Upper lobe of right lung (tissue), 1 donor: ENCODE results near the gene MACF1. TPM values are rescaled to one million over a fixed set of nuclear protein-coding genes. Genes with fewer than 3 reads are reported as not detected.
"Not testable (repeated sequence)": the region's sequence is repeated elsewhere in the genome, so short reads cannot be mapped to it uniquely, and the experiment has no call there.

ENCODE experiments used
- ATAC-seq: fragments of 200-7000 bp; cut with Tn5 transposase; one replicate; pipeline ENCODE4 v1.9.1; 2020; ENCODE audit warnings: mild to moderate bottlenecking, moderate library complexity
- DNase-seq: peaks from one replicate; pipeline ENCODE4 v3.0.0-alpha.2; 2020
- H3K27ac ChIP-seq: fragments of 200-600 bp; one replicate; pipeline ENCODE4 v1.8.0; 2022
- H3K27me3 ChIP-seq: fragments of 200-600 bp; one replicate; pipeline ENCODE4 v1.8.0; 2022; ENCODE audit warnings: mild to moderate bottlenecking
- H3K36me3 ChIP-seq: fragments of 200-600 bp; one replicate; pipeline ENCODE4 v1.8.0; 2022
- H3K4me1 ChIP-seq: fragments of 200-600 bp; one replicate; pipeline ENCODE4 v1.8.0; 2022
- H3K4me3 ChIP-seq: fragments of 200-600 bp; one replicate; pipeline ENCODE4 v1.8.0; 2022; ENCODE audit warnings: mild to moderate bottlenecking
- H3K9me3 ChIP-seq: fragments of 200-600 bp; one replicate; pipeline ENCODE4 v1.8.0; 2022
- intact Hi-C: fragments of 100-400 bp; cut with DNase I; formaldehyde crosslinking; loops from one replicate; pipeline ENCODE4 v1.11.0; 2022
- total RNA-seq: library from RNA; stranded (reverse); fragmentation: NEBNext Ultra II Directional; extraction: Animal tissue kit (Norgen Biotek cat#: 25700); gene quantifications from one replicate; pipeline ENCODE4 v1.2.1, GENCODE V29; 2021
- TF ChIP-seq, protein P1 (sequence below): fragments of 200-600 bp; IDR thresholded peaks from one replicate; pipeline ENCODE4 v1.8.0; 2022; ENCODE audit warnings: antibody characterized with exemption
- donor health status: DM: no; HTN: yes; CAD: no; lungs with severe emphysema.

Gene MACF1
- total RNA-seq, 1 donor from 2014 or later: 814 TPM

DNA sequence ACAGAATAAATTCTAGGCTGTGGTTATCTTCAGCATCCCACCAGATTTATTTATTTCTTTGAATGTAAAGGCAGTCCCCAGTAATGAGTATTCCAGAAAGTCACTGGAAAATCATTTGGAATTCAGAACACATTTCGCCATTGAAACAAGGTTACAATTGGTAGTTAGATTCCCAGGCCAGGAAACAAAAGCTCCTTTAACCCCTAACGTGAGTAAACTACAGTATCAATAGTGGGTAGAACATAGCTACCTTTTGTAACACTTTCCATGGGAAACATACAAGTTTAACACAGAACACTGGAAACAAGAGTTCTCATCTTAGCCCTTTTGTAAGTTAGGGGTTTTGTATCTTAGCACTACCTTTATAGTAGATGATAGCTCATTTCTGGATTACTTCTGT lies 233.5 kb downstream of the MACF1 start:
- peaks cover 100% of the 10 kb centered on the region for H3K36me3 ChIP-seq
- H3K27ac ChIP-seq: no peak overlapping the region
- no peaks in the 10 kb centered on the region for H3K9me3 ChIP-seq
- intact Hi-C loops: no loop called here
- H3K4me1 ChIP-seq: peaks cover 14% of the 10 kb centered on the region
- no peak overlapping the region for H3K4me3 ChIP-seq
- TF ChIP-seq, protein P1, sequence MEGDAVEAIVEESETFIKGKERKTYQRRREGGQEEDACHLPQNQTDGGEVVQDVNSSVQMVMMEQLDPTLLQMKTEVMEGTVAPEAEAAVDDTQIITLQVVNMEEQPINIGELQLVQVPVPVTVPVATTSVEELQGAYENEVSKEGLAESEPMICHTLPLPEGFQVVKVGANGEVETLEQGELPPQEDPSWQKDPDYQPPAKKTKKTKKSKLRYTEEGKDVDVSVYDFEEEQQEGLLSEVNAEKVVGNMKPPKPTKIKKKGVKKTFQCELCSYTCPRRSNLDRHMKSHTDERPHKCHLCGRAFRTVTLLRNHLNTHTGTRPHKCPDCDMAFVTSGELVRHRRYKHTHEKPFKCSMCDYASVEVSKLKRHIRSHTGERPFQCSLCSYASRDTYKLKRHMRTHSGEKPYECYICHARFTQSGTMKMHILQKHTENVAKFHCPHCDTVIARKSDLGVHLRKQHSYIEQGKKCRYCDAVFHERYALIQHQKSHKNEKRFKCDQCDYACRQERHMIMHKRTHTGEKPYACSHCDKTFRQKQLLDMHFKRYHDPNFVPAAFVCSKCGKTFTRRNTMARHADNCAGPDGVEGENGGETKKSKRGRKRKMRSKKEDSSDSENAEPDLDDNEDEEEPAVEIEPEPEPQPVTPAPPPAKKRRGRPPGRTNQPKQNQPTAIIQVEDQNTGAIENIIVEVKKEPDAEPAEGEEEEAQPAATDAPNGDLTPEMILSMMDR: no peak
- H3K27me3 ChIP-seq: no peaks in the 10 kb centered on the region
- ATAC-seq: no peak
- no peak for DNase-seq

- H3K27me3 ChIP-seq: no peaks in the 10 kb centered on the region
- TF ChIP-seq, protein P1: no peak
These were observed 236.4 kb downstream of the MACF1 start for GRCh38 chr1:39440856-39441255.

DNA sequence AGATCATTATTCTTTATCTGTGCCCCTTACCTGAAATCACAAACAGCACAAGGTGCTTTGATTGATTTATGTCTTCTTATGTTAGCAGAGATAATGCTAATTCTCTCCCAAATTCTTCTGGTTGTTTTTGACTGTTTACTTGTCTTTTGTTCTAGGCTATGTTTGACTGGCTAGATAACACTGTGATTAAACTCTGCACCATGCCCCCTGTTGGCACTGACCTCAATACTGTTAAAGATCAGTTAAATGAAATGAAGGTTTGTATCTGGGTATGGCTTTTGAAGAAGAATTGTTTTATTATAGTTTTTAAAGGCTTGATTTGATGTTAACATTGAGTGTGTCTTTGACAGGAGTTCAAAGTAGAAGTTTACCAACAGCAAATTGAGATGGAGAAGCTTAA lies 237.3 kb downstream of the MACF1 start:
- ATAC-seq (no peak), DNase-seq (no peak)
- H3K36me3 ChIP-seq: peaks cover 98% of the 10 kb centered on the region
- TF ChIP-seq, protein P1: no peak
- no peaks in the 10 kb centered on the region for H3K27me3 ChIP-seq
- no peaks in the 10 kb centered on the region for H3K9me3 ChIP-seq
- H3K4me3 ChIP-seq: no peak overlapping the region
- intact Hi-C loops: loop anchor here (10.0 kb wide), 1 partner anchor 117 kb away; no protein-coding TSS in a partner anchor
- H3K4me1 ChIP-seq: no peaks in the 10 kb centered on the region
- H3K27ac ChIP-seq: no peak overlapping the region

More at GRCh38 chr1:39440856-39441255, 236.4 kb downstream of the MACF1 start:
- DNase-seq (no peak), ATAC-seq (no peak)
- no peak overlapping the region for H3K4me3 ChIP-seq
- H3K9me3 ChIP-seq: no peaks in the 10 kb centered on the region
- intact Hi-C loops: loop anchor here (10.0 kb wide), 1 partner anchor 116 kb away; no protein-coding TSS in a partner anchor
- peaks cover 100% of the 10 kb centered on the region for H3K36me3 ChIP-seq
- no peaks in the 10 kb centered on the region for H3K4me1 ChIP-seq
- no peak overlapping the region for H3K27ac ChIP-seq

GRCh38 chr1:39445573-39445972 lies 241.1 kb downstream of the MACF1 start:
- H3K27me3 ChIP-seq: no peaks in the 10 kb centered on the region
- H3K9me3 ChIP-seq: no peaks in the 10 kb centered on the region
- ATAC-seq (no peak), DNase-seq (no peak)
- H3K4me1 ChIP-seq: no peaks in the 10 kb centered on the region
- H3K36me3 ChIP-seq: peaks cover 98% of the 10 kb centered on the region
- intact Hi-C loops: loop anchor here (10.0 kb wide), 1 partner anchor 121 kb away; no protein-coding TSS in a partner anchor
- no peak overlapping the region for H3K27ac ChIP-seq
- TF ChIP-seq, protein P1: no peak
- H3K4me3 ChIP-seq: no peak overlapping the region

- Histone ChIP-seq H3K27ac (no peak overlapping the region), H3K4me3 (no peak overlapping the region), H3K9me3 (no peaks in the 10 kb centered on the region), H3K27me3 (no peaks in the 10 kb centered on the region), H3K4me1 (no peaks in the 10 kb centered on the region), H3K36me3 (peaks cover 98% of the 10 kb centered on the region)
- intact Hi-C loops: loop anchor here (10.0 kb wide), 1 partner anchor 122 kb away; no protein-coding TSS in a partner anchor
- ATAC-seq: no peak
- TF ChIP-seq, protein P1: no peak
- DNase-seq: no peak
These were observed 242.6 kb downstream of the MACF1 start for GRCh38 chr1:39446986-39447567.

DNA sequence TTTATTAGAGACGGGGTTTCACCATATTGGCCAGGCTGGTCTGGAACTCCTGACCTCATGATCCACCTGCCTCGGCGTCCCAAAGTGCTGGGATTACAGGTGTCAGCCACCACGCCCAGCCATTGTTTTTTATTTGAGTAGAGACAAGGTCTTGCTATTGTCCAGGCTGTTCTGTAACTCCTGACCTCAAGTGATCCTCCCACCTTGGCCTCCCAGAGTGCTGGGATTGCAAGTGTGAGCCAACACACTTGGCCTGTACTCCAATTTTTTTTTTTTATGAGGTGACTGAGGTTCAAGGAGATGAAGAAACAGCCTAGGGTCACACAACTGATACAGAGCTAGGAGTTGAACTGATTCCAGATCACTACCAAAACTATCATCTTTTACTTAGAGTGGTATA lies 245.5 kb downstream of the MACF1 start:
- H3K27ac ChIP-seq, H3K4me1 ChIP-seq, DNase-seq, ATAC-seq, intact Hi-C loops, H3K27me3 ChIP-seq, H3K9me3 ChIP-seq, H3K4me3 ChIP-seq: not testable (repeated sequence)
- peaks cover 98% of the 10 kb centered on the region for H3K36me3 ChIP-seq
